HG03439 (cell line): ENCODE results near the gene SAMD4A.

Experiments used
- ATAC-seq: cut with Tn5 transposase; IDR thresholded peaks from one replicate; pipeline ENCODE4 v1.9.1; 2021; ENCODE audit warnings: mild to moderate bottlenecking, moderate library complexity; ENCODE audit not compliant: unreplicated experiment

The SAMD4A gene

GRCh38 chr14:54565785-54566409 lies 1.0 kb upstream of the SAMD4A start:
- peak; percentile 51 for ATAC-seq

GRCh38 chr14:54567224-54567638 lies 303 bp downstream of the SAMD4A start:
- no peak for ATAC-seq

- ATAC-seq: no peak
Observed at GRCh38 chr14:54567639-54568561, 972 bp downstream of the SAMD4A start.

GRCh38 chr14:54568821-54569595 lies 2.1 kb downstream of the SAMD4A start:
- no peak for ATAC-seq

- ATAC-seq: no peak
Observed at GRCh38 chr14:54570047-54570446, 3.1 kb downstream of the SAMD4A start.

- ATAC-seq: no peak
Observed at GRCh38 chr14:54570631-54571415, 3.9 kb downstream of the SAMD4A start.

- ATAC-seq: no peak
Observed at GRCh38 chr14:54572316-54572715, 5.4 kb downstream of the SAMD4A start.

- no peak for ATAC-seq
Observed at GRCh38 chr14:54574528-54574927, 7.6 kb downstream of the SAMD4A start.

GRCh38 chr14:54577494-54577893 lies 10.6 kb downstream of the SAMD4A start:
- no peak for ATAC-seq

- no peak for ATAC-seq
Observed at GRCh38 chr14:54577977-54578376, 11.0 kb downstream of the SAMD4A start.

GRCh38 chr14:54579621-54580020 lies 12.7 kb downstream of the SAMD4A start:
- no peak for ATAC-seq

GRCh38 chr14:54580933-54581332 lies 14.0 kb downstream of the SAMD4A start:
- no peak for ATAC-seq

- ATAC-seq: no peak
Observed at GRCh38 chr14:54582334-54582733, 15.4 kb downstream of the SAMD4A start.

- ATAC-seq: no peak
Observed at GRCh38 chr14:54584097-54584496, 17.2 kb downstream of the SAMD4A start.

- no peak for ATAC-seq
Observed at GRCh38 chr14:54585214-54585613, 18.3 kb downstream of the SAMD4A start.

- ATAC-seq: no peak
Observed at GRCh38 chr14:54589076-54589475, 22.1 kb downstream of the SAMD4A start.

- ATAC-seq: no peak
Observed at GRCh38 chr14:54589843-54590242, 22.9 kb downstream of the SAMD4A start.

- ATAC-seq: no peak
Observed at GRCh38 chr14:54590481-54590880, 23.6 kb downstream of the SAMD4A start.

GRCh38 chr14:54591461-54591860 lies 24.5 kb downstream of the SAMD4A start:
- no peak for ATAC-seq

- ATAC-seq: no peak
Observed at GRCh38 chr14:54591866-54592265, 24.9 kb downstream of the SAMD4A start.

- ATAC-seq: no peak
Observed at GRCh38 chr14:54593860-54594259, 26.9 kb downstream of the SAMD4A start.
